Measurements from ENCODE around the gene ATG13.

DNA sequence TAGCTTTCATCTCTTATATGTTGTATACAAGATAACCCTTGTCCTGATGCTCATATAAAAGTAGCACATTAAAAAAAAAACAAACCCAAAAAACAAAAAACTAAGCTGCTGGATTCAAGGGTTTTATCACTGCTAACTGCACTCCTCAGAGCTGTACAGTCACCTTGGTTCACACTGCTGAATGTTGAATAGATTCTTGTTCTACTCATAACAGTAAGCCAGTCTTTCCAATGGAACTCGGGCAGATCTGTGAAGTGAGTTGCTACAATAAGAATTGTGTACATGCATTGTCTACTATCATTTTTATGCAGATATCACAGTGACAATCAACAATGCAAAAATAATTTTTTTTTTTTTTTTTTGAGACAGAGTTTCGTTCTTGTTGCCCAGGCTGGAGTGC lies 5.0 kb upstream of the ATG13 start:
- TF ChIP-seq, protein P1, sequence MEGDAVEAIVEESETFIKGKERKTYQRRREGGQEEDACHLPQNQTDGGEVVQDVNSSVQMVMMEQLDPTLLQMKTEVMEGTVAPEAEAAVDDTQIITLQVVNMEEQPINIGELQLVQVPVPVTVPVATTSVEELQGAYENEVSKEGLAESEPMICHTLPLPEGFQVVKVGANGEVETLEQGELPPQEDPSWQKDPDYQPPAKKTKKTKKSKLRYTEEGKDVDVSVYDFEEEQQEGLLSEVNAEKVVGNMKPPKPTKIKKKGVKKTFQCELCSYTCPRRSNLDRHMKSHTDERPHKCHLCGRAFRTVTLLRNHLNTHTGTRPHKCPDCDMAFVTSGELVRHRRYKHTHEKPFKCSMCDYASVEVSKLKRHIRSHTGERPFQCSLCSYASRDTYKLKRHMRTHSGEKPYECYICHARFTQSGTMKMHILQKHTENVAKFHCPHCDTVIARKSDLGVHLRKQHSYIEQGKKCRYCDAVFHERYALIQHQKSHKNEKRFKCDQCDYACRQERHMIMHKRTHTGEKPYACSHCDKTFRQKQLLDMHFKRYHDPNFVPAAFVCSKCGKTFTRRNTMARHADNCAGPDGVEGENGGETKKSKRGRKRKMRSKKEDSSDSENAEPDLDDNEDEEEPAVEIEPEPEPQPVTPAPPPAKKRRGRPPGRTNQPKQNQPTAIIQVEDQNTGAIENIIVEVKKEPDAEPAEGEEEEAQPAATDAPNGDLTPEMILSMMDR (IDR thresholded peaks at IDR 0.05) = no peak
- TF ChIP-seq POLR2AphosphoS5 (IDR thresholded peaks at IDR 0.05) = no peak
- no peak for TF ChIP-seq POLR2A (IDR thresholded peaks at IDR 0.05)
